ENCODE results near the gene ZNG1B.
"Not testable (repeated sequence)": the region's sequence is repeated elsewhere in the genome, so short reads cannot be mapped to it uniquely, and the experiment has no call there.

- TF ChIP-seq CTCF, POLR2A (IDR thresholded peaks at IDR 0.05): not testable (repeated sequence)
These were observed 4.0 kb upstream of the ZNG1B start for GRCh38 chr2:113433468-113433867.

Measured in testis (tissue), 2 donors.